RWPE2 (cell line): ENCODE measurements around the gene CMPK2.

ENCODE experiments used
- ATAC-seq: fragments of 200-7000 bp; cut with Tn5 transposase; 3 replicates; pipeline ENCODE4 v1.9.1; 2021; ENCODE audit warnings: low read depth
- DNase-seq: peaks from one replicate; pipeline ENCODE4 v3.0.0-alpha.2; 2020; ENCODE audit warnings: low spot score
- H3K27ac ChIP-seq: fragments of 450-650 bp; 2 replicates; pipeline ENCODE4 v1.5.1; 2017; ENCODE audit warnings: mild to moderate bottlenecking; ENCODE audit not compliant: poor library complexity, severe bottlenecking
- H3K27me3 ChIP-seq: fragments of 250-450 bp; sonication (Bioruptor Pico); 2 replicates; pipeline ENCODE4 v1.5.1; 2021; ENCODE audit warnings: mild to moderate bottlenecking, moderate library complexity; ENCODE audit not compliant: insufficient read depth, poor library complexity, severe bottlenecking
- H3K36me3 ChIP-seq: fragments of 250-450 bp; sonication (Bioruptor Pico); 2 replicates; pipeline ENCODE4 v1.5.1; 2020; ENCODE audit warnings: low read depth, mild to moderate bottlenecking, moderate library complexity
- H3K4me1 ChIP-seq: fragments of 250-450 bp; sonication (Bioruptor Pico); 2 replicates; pipeline ENCODE4 v1.5.1; 2021; ENCODE audit warnings: mild to moderate bottlenecking, moderate library complexity; ENCODE audit not compliant: insufficient read depth, poor library complexity, severe bottlenecking
- H3K4me3 ChIP-seq: fragments of 250-450 bp; sonication (Bioruptor Pico); 2 replicates; pipeline ENCODE4 v1.5.1; 2021; ENCODE audit warnings: mild to moderate bottlenecking, moderate library complexity; ENCODE audit not compliant: severe bottlenecking
- H3K9me3 ChIP-seq: fragments of 250-450 bp; sonication (Bioruptor Pico); 2 replicates; pipeline ENCODE4 v1.5.1; 2021; ENCODE audit warnings: mild to moderate bottlenecking, moderate library complexity; ENCODE audit not compliant: severe bottlenecking
- TF ChIP-seq, protein P1 (sequence below): fragments of 450-650 bp; IDR thresholded peaks from one replicate; pipeline ENCODE4 v1.5.1; 2017; ENCODE audit warnings: mild to moderate bottlenecking, moderate library complexity; ENCODE audit not compliant: poor library complexity, severe bottlenecking

The CMPK2 gene

DNA sequence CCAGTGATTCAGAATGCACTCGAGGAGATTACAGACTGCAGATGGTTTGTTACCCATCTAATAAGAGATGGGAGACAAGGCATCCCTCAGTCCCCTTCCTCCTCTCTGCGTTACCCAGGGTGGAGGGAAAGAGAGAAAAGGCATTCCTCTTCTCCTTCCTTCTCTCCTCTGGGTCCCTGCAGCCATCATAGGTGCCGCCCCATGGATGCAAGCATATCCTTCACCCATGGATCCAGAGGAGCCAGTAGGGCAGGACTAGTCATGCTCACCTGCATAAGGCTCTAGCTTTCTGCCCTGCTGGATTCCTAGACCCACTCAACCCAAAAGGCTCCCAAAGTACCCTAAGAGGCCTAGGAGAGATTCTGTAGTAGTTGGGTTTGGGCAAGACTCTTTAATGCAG, 20.4 kb downstream of the CMPK2 start:
- TF ChIP-seq, protein P1, sequence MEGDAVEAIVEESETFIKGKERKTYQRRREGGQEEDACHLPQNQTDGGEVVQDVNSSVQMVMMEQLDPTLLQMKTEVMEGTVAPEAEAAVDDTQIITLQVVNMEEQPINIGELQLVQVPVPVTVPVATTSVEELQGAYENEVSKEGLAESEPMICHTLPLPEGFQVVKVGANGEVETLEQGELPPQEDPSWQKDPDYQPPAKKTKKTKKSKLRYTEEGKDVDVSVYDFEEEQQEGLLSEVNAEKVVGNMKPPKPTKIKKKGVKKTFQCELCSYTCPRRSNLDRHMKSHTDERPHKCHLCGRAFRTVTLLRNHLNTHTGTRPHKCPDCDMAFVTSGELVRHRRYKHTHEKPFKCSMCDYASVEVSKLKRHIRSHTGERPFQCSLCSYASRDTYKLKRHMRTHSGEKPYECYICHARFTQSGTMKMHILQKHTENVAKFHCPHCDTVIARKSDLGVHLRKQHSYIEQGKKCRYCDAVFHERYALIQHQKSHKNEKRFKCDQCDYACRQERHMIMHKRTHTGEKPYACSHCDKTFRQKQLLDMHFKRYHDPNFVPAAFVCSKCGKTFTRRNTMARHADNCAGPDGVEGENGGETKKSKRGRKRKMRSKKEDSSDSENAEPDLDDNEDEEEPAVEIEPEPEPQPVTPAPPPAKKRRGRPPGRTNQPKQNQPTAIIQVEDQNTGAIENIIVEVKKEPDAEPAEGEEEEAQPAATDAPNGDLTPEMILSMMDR, result no peak
- Histone ChIP-seq H3K27me3 (no peaks in the 10 kb centered on the region), H3K27ac (no peak overlapping the region), H3K36me3 (no peaks in the 10 kb centered on the region), H3K4me1 (no peaks in the 10 kb centered on the region), H3K9me3 (peaks cover 26% of the 10 kb centered on the region), H3K4me3 (no peak overlapping the region)
- DNase-seq, result no peak
- ATAC-seq, result no peak

DNA sequence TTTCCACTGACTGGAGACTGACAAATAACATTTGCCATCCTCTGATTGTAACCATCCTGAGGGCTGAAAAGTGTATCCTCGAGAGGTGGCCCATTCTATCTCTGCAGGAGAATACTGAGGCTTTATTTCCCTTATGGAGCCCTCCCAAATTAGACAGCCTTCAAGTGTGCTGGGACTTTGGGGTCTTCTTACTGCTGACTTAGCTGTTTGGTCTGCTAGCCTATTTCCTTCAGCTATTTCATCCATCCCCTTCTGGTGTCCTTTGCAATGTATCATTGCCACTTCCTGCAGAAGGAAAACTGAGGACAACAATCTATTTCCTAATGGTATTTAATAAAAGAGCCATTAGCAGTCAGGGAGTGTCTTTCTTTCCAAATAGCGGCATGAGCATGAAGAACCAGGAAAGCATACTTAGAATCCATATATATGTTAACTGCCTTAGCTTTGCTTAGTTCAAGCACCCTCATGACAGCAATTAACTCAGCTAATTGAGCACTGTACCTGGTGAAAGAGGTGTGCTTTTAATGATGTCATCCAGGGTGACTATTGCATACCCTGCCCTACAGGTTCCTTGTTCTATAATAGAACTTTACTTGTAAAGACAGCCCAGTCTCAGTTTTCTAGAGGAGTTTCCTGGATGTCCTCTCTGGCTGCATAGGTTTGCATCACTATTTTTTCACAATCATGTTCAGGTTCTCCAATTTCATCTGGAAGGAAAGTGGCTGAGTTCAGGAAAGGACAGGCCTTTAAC, 24.0 kb downstream of the CMPK2 start:
- Histone ChIP-seq H3K4me3 (no peak overlapping the region), H3K9me3 (peaks cover 24% of the 10 kb centered on the region), H3K4me1 (no peaks in the 10 kb centered on the region), H3K36me3 (no peaks in the 10 kb centered on the region), H3K27ac (no peak overlapping the region), H3K27me3 (no peaks in the 10 kb centered on the region)
- DNase-seq (no peak), ATAC-seq (no peak)
- TF ChIP-seq, protein P1, result no peak

DNA sequence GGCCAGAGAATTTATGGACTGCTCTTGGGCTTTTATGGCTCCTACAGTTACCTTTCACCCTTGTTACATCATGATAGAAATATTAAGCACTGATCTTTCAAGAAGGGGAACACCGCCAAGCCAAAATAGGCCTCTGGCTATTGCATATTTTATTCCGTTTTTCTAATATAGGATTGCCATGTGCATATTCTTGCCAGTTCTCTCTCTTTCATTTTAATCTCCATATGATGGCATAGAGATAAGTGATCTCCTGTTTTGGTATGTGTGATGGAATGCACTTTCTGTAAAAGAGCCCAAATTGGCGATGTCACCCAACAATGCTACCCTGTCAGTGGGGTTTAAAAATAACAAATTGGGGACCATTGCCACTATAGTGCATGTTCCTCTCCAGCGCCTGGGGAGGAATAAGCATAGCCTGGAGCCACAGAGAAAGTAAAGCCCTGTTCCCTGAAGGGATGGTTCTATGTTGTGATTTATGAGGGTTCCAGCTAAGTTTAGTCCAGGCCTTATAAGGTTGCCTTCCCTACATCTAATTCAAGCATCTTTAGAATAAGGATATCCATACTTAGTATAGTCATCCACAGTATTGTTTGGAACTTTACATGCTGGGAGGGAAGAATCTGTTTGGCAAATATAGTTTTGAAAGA, 26.9 kb downstream of the CMPK2 start:
- ATAC-seq (no peak), DNase-seq (no peak)
- no peaks in the 10 kb centered on the region for H3K36me3 ChIP-seq
- H3K4me3 ChIP-seq, result no peak overlapping the region
- H3K4me1 ChIP-seq, result no peaks in the 10 kb centered on the region
- H3K27ac ChIP-seq, result no peak overlapping the region
- peaks cover 9% of the 10 kb centered on the region for H3K9me3 ChIP-seq
- TF ChIP-seq, protein P1, result no peak
- no peaks in the 10 kb centered on the region for H3K27me3 ChIP-seq

DNA sequence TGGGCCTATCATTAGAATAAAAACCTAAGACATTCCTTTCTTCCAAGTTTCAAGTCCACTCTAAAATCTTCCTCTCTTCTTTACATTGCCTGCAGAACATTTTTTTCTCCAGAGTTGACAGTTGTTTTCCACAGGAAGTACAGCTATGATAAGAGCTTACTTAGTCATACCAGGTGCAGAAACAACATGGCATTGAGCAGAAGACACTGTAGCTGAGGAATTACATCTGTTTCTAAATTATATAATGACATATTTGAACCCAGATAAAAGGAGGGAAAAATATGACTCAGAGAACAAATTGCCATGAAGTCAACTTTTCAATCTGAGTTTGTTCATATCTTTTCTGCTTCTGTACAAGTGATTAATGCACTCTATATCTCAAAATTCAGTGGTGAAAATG, 30.2 kb downstream of the CMPK2 start:
- H3K27me3 ChIP-seq, result no peaks in the 10 kb centered on the region
- H3K4me1 ChIP-seq, result no peaks in the 10 kb centered on the region
- TF ChIP-seq, protein P1, result no peak
- H3K9me3 ChIP-seq, result peaks cover 9% of the 10 kb centered on the region
- DNase-seq (no peak), ATAC-seq (no peak)
- no peak overlapping the region for H3K27ac ChIP-seq
- H3K4me3 ChIP-seq, result no peak overlapping the region
- H3K36me3 ChIP-seq, result no peaks in the 10 kb centered on the region

DNA sequence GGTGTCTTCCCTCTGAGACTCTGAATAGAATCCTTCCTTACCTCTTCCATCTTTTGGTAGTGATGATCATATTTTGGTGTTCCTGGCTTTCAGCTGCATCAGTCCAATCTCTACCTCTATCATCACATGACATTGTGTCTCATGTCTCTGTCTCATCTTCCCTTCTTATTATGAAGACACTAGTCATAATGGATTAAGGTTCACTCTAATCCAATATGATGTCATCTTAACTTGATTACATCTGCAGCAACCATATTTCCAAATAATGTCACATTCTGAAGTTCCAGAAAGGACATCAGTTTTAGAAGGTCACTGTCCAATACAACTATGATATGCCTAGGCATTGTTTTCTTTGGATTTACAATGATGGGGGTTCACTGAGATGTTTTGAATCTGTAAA, 31.5 kb downstream of the CMPK2 start:
- Histone ChIP-seq H3K9me3 (peaks cover 9% of the 10 kb centered on the region), H3K4me1 (no peaks in the 10 kb centered on the region), H3K36me3 (no peaks in the 10 kb centered on the region), H3K27ac (no peak overlapping the region), H3K27me3 (no peaks in the 10 kb centered on the region), H3K4me3 (no peak overlapping the region)
- DNase-seq (no peak), ATAC-seq (no peak)
- TF ChIP-seq, protein P1, result no peak
